BLaER1 treated with 17β-estradiol and CSF1 and Interleukin-3, amounts not matched to agents 10 nM and 100 nM (cell line): ENCODE data around the gene IMP3.

Experiments used
- H3K27ac ChIP-seq, 11 experiments: shearing (Covaris generic); formaldehyde crosslinking; 2 replicates each; pipeline ENCODE4 v1.8.1; 2022
- H3K27me3 ChIP-seq, 11 experiments: shearing (Covaris generic); formaldehyde crosslinking; 2 replicates each; pipeline ENCODE4 v1.8.1; 2022
- H3K36me3 ChIP-seq, 11 experiments: shearing (Covaris generic); formaldehyde crosslinking; 2 replicates each; pipeline ENCODE4 v1.8.1; 2022
- H3K4me1 ChIP-seq, 10 experiments: shearing (Covaris generic); formaldehyde crosslinking; 2 replicates each; pipeline ENCODE4 v1.8.1; 2022
- H3K4me2 ChIP-seq, 11 experiments: shearing (Covaris generic); formaldehyde crosslinking; 2 replicates each; pipeline ENCODE4 v1.8.1; 2022
- H3K4me3 ChIP-seq, 10 experiments: shearing (Covaris generic); formaldehyde crosslinking; 2 replicates each; pipeline ENCODE4 v1.8.1; 2022
- H3K9ac ChIP-seq, 11 experiments: shearing (Covaris generic); formaldehyde crosslinking; 2 replicates each; pipeline ENCODE4 v1.8.1; 2022
- H3K9me3 ChIP-seq, 11 experiments: shearing (Covaris generic); formaldehyde crosslinking; replicated peaks in 1 of 11; 2 replicates each; pipeline ENCODE4 v1.8.1; 2022
- H4K20me1 ChIP-seq, 11 experiments: shearing (Covaris generic); formaldehyde crosslinking; 2 replicates each; pipeline ENCODE4 v1.8.1; 2022
- Cebpa-rat ChIP-seq, 11 experiments: shearing (Covaris generic); IDR thresholded peaks; 2 replicates each; pipeline ENCODE4 v1.8.1; 2022

Gene IMP3

DNA sequence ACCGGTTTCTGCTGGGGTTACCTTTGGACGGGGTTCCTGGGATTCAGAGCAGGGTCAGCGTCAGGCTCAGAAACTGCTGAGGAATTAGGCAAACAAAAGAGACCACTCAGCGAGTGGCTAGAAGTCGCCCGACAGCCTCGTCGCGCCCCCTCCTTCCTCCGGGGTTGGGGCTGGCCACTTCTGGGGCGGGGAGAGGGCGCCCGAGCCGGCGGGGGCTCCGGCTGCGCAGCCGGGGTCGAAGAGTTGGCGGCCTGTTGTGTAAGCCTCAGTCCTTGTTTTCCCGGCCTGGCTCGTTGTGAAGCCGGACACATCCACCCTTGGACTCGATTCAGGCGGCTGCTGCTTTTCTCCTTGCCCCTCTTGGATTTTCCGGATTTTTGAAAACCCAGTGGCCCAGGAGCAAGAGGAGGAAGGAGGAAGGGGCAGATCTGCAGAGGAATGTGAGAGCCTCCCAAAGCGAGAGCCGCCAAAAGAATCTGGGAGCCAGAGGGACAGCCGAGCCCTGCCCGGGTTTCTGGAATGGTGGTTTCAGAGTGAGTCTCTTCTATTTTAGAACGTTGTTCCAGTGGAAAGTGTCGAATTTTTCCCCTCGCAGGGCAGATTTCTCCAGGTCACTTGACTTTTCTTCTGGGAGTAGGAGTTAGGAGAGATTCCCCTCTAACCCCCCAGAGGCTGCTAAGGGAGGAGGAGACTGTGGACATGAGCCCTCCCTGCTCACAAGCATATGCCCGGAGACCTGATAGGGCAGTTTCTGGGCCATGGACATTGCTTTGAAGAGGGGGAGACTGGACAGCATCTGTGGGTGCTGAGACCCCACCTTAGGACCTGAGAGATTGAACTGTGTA lies 8.4 kb upstream of the IMP3 start:
- no peaks in the 10 kb centered on the region for H3K9me3 ChIP-seq
- H3K27me3 ChIP-seq = no peaks in the 10 kb centered on the region
- peak overlapping the region; percentile 82 to 98 (median 92) for H3K4me2 ChIP-seq
- peak overlapping the region; percentile 68 to 91 (median 84) for H3K4me3 ChIP-seq
- TF ChIP-seq Cebpa-rat (IDR thresholded peaks at IDR 0.05) = no peak
- H3K36me3 ChIP-seq = peaks cover 0 to 13% (median 0%) of the 10 kb centered on the region in 11 experiments; a peak in 5 of 22 replicates
- H3K4me1 ChIP-seq = peaks cover 62 to 75% (median 69%) of the 10 kb centered on the region in 10 experiments
- peak overlapping the region; percentile 64 to 85 (median 78) for H3K27ac ChIP-seq
- peaks cover 14 to 47% (median 27%) of the 10 kb centered on the region in 11 experiments; a peak in 19 of 22 replicates for H4K20me1 ChIP-seq
- peak overlapping the region; percentile 79 to 87 (median 84) for H3K9ac ChIP-seq

DNA sequence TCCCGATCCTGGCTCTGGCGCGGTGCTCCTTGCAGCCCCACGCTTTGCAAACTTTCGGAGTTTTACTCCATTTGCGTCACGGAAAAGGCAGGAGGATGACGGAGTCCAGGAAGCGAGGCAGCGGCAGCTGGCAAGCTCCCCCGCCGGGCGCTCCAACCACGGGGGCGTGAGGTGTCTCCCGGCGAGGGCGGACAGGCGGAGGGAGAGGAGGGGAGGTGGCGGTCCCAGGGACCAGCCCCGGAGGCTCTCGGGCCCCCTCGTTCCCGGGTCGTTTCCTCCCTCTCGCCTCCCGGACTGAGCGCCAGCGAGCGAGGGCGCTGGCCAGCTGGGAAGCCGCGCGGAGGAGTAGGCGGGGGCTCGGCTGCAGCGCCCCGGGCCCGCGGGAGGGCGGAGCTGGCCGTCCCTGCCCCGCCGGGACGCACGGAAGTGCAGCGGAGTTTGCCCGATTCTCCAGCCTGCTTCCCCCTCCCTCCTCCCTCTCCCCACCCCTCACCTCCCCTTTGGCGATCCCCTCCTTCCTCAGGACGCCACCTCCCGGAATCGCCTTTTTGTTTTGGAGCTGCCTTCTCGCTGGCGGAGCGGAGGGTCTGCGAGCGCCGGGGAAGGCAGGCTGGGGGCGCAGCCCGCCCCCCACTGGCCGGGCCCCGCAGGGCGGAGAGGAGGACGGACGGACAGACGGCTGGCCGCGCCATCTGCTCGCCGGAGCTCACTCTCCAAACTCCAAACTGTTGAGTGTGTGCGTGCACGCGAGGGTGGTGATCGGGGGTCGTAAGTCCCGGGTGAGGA lies 7.5 kb upstream of the IMP3 start, which contains the start of gene SNX33:
SNX33 (plus strand) TSS at position 543 of the 786 bp plus-strand sequence. CDS start 1,191 bp downstream, outside the sequence.
- Histone ChIP-seq H3K27me3 (no peaks in the 10 kb centered on the region), H3K4me3 (peak within 1 kb of the TSS; percentile 68 to 91 (median 84)), H3K9me3 (no peaks in the 10 kb centered on the region), H3K4me1 (peaks cover 54 to 67% (median 62%) of the 10 kb centered on the region in 10 experiments), H3K36me3 (peaks cover 0 to 13% (median 0%) of the 10 kb centered on the region in 11 experiments; a peak in 5 of 22 replicates), H4K20me1 (peaks cover 14 to 39% (median 24%) of the 10 kb centered on the region in 11 experiments; a peak in 16 of 22 replicates), H3K9ac (peak within 1 kb of the TSS; percentile 79 to 87 (median 84)), H3K27ac (peak within 1 kb of the TSS; percentile 64 to 85 (median 78)), H3K4me2 (peak within 1 kb of the TSS; percentile 82 to 98 (median 92))
- no peak for TF ChIP-seq Cebpa-rat (IDR thresholded peaks at IDR 0.05)

DNA sequence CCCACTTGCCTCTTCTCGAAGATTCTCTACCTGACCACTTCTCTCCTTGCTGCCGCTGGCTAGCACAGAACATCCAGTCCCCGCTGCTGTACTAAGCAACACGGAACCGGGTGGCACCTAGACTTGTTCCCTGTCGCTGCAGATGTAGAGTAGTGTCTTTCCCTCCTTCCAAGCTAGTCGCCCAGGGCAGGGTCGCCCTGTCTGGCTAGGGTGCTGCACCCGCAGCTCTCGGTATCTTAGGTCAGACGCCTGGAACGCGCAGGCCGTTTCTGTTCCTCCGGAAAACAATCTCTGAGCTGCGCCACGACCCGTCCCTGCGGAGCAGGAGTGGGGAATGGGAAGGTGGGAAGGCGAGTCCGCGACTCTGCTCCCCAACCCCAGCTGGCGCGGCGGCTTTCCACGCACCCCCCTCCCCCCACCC lies 6.9 kb upstream of the IMP3 start:
- Histone ChIP-seq H3K9me3 (no peaks in the 10 kb centered on the region), H4K20me1 (peaks cover 10 to 32% (median 18%) of the 10 kb centered on the region in 11 experiments; a peak in 15 of 22 replicates), H3K4me2 (peak overlapping the region; percentile 82 to 98 (median 92)), H3K36me3 (peaks cover 0 to 13% (median 0%) of the 10 kb centered on the region in 11 experiments; a peak in 5 of 22 replicates), H3K4me1 (peaks cover 52 to 65% (median 60%) of the 10 kb centered on the region in 10 experiments), H3K27me3 (no peaks in the 10 kb centered on the region), H3K4me3 (peak overlapping the region; percentile 68 to 91 (median 84)), H3K9ac (peak overlapping the region; percentile 79 to 87 (median 84)), H3K27ac (peak overlapping the region; percentile 64 to 85 (median 78); a peak in 21 of 22 replicates)
- no peak for TF ChIP-seq Cebpa-rat (IDR thresholded peaks at IDR 0.05)

DNA sequence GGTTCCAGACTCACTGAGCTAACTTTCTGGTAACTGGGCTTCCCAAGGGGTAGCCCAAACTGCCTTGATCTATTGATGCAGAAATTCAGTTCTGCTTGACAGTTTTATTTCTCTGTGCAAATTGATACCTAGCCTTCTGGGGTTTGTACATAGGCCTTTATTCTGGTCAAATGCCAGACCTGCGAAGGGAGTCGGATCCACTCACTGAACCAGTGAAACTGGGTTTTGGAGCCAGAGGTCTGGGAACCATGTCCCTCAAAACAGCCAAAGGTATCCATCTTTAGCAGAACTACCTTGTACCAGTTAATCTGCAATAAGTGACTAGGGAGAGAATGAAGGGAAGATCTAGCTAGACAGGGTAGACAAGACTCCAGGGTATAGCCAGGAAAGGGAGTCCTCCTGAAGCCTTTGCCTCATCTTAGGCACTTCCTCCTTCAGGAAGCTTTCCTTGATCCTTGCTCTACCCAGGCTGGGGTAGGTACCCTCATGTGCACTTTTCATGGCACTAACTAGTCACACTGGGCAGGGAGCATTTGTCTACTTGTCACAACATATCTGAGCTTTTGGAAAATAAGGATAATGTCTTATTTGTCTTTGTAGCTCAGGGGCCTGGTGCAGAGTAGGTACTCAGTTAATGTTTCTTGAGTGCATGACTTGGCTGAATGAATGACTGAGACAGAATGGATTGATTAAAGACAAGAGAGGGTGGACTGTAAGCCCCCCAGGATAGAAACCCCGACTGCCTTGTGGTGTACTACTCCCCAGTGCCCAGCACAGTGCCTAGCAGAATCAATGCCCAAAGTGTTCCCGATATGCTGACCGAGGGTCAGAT lies 6.3 kb upstream of the IMP3 start:
- peak overlapping the region; percentile 68 to 91 (median 84) for H3K4me3 ChIP-seq
- TF ChIP-seq Cebpa-rat (IDR thresholded peaks at IDR 0.05) = no peak

DNA sequence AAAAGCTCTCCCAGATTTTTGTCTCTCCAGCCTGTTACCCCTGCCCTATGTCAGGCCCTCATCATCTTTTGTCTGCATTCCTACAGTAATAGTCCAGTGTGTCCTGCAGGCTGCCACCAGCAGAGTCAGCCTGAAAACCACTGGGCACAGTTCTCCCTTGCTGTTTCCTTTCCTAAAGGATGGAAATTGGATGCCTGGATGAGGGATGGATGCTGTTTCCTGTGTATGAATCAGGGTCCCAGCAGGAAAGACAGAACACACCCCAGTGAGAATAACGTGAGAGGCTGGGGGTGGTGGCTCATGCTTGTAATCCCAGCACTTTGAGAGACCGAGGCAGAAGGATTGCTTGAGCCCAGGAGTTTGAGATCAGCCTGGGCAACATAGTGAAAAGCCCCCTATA lies 4.4 kb upstream of the IMP3 start:
- Histone ChIP-seq H3K27me3 (no peaks in the 10 kb centered on the region), H4K20me1 (peaks cover 0 to 9% (median 4%) of the 10 kb centered on the region in 11 experiments; a peak in 10 of 22 replicates), H3K9me3 (no peaks in the 10 kb centered on the region), H3K4me1 (peaks cover 36 to 55% (median 46%) of the 10 kb centered on the region in 10 experiments), H3K27ac (no peak overlapping the region), H3K36me3 (peaks cover 0 to 1% (median 0%) of the 10 kb centered on the region in 11 experiments; a peak in 1 of 22 replicates), H3K4me2 (no peak overlapping the region), H3K4me3 (no peak overlapping the region), H3K9ac (no peak overlapping the region)
- TF ChIP-seq Cebpa-rat (IDR thresholded peaks at IDR 0.05) = no peak

More for the DNA sequence above, 6.3 kb upstream of the IMP3 start:
- peak overlapping the region; percentile 79 to 87 (median 84) for H3K9ac ChIP-seq
- H3K9me3 ChIP-seq = no peaks in the 10 kb centered on the region
- H3K4me1 ChIP-seq = peaks cover 52 to 65% (median 60%) of the 10 kb centered on the region in 10 experiments
- H4K20me1 ChIP-seq = peaks cover 4 to 26% (median 12%) of the 10 kb centered on the region in 11 experiments; a peak in 13 of 22 replicates
- H3K27ac ChIP-seq = peak overlapping the region in 9 of 11 experiments; percentile 64 to 85 (median 78); a peak in 13 of 22 replicates
- no peaks in the 10 kb centered on the region for H3K27me3 ChIP-seq
- H3K36me3 ChIP-seq = peaks cover 0 to 13% (median 0%) of the 10 kb centered on the region in 11 experiments; a peak in 5 of 22 replicates
- H3K4me2 ChIP-seq = peak overlapping the region; percentile 82 to 98 (median 92)

DNA sequence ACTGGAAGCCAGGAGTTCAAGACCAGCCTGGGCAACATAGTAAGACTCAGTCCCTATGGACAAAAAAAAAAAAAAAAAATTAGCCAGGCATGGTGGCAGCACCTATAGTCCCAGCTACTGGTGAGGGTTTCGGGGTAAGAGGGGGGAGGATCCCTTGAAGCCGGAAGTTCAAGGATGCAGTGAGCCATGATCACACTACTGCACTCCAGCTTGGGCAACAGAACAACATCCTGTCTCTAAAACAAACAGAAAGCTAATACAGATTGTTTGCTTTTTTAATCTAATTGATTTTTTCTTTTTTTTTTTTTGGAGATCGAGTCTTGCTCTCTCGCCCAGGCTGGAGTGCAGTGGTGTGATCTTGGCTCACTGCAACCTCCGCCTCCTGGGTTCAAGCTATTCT lies 1.6 kb upstream of the IMP3 start:
- peak overlapping the region in 8 of 11 experiments; percentile 33 to 97 (median 90); a peak in 6 of 22 replicates for H3K9ac ChIP-seq
- peak overlapping the region; percentile 78 to 99 (median 90) for H3K4me2 ChIP-seq
- H3K27ac ChIP-seq = peak overlapping the region in 9 of 11 experiments; percentile 82 to 96 (median 93); a peak in 16 of 22 replicates

DNA sequence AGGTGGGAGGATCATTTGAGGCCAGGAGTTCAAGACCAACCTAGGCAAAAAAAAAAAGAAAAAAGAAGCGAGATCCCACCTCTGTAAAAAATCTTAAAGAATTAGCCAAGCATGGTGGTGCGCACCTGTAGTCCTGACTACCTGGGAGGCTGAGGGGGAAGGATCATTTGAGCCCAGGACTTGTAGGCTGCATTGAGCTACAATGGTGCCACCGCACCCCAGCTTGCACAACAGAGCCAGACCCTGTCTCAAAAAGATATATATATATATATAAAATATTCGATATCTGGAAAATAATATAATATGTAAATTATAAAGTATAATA lies 1.1 kb upstream of the IMP3 start:
- Histone ChIP-seq H3K27me3 (no peaks in the 10 kb centered on the region), H3K9me3 (no peaks in the 10 kb centered on the region), H3K9ac (peak overlapping the region; percentile 82 to 97 (median 91); a peak in 20 of 22 replicates), H3K4me2 (peak overlapping the region; percentile 78 to 99 (median 90)), H3K4me3 (peak overlapping the region; percentile 76 to 97 (median 86); a peak in 15 of 20 replicates), H3K27ac (peak overlapping the region; percentile 73 to 96 (median 93); a peak in 21 of 22 replicates), H3K4me1 (peaks cover 40 to 60% (median 49%) of the 10 kb centered on the region in 10 experiments), H4K20me1 (peaks cover 12 to 36% (median 33%) of the 10 kb centered on the region in 11 experiments; a peak in 20 of 22 replicates), H3K36me3 (peaks cover 0 to 19% (median 7%) of the 10 kb centered on the region in 11 experiments; a peak in 11 of 22 replicates)
- no peak for TF ChIP-seq Cebpa-rat (IDR thresholded peaks at IDR 0.05)

More for the DNA sequence above, 1.6 kb upstream of the IMP3 start:
- TF ChIP-seq Cebpa-rat (IDR thresholded peaks at IDR 0.05) = no peak
- Histone ChIP-seq H3K27me3 (no peaks in the 10 kb centered on the region), H3K9me3 (no peaks in the 10 kb centered on the region), H4K20me1 (peaks cover 12 to 32% (median 30%) of the 10 kb centered on the region in 11 experiments; a peak in 20 of 22 replicates), H3K36me3 (peaks cover 0 to 16% (median 6%) of the 10 kb centered on the region in 11 experiments; a peak in 11 of 22 replicates), H3K4me1 (peaks cover 40 to 60% (median 49%) of the 10 kb centered on the region in 10 experiments), H3K4me3 (no peak overlapping the region)
